Muscle layer of duodenum (tissue), 2 donors: Measurements from ENCODE around the gene TSG101.
A peak's percentile ranks its signal among the peaks of the same experiment; 100 is the strongest.

Experiments used
- H3K27ac ChIP-seq: one replicate; pipeline ENCODE4 v1.7.0; 2013; ENCODE audit warnings: mild to moderate bottlenecking, low read length
- H3K27me3 ChIP-seq: one replicate; pipeline ENCODE4 v1.7.0; 2013; ENCODE audit warnings: low read depth, mild to moderate bottlenecking, control low read depth, low read length
- H3K36me3 ChIP-seq, 2 donors: one replicate each; pipeline ENCODE4 v1.7.0; 2013; ENCODE audit warnings: low read length in 2 of 2, control low read depth in 1 of 2, mild to moderate bottlenecking in 1 of 2; ENCODE audit not compliant: insufficient read depth in 2 of 2, control insufficient read depth in 1 of 2
- H3K4me1 ChIP-seq, 2 donors: one replicate each; pipeline ENCODE4 v1.7.0; 2013; ENCODE audit warnings: low read length in 2 of 2, mild to moderate bottlenecking in 2 of 2, control low read depth in 1 of 2, moderate library complexity in 1 of 2; ENCODE audit not compliant: insufficient read depth in 2 of 2, control insufficient read depth in 1 of 2
- H3K4me3 ChIP-seq, 2 donors: one replicate each; pipeline ENCODE4 v1.7.0; 2013; ENCODE audit warnings: low read length in 2 of 2, low read depth in 1 of 2, mild to moderate bottlenecking in 1 of 2
- H3K9me3 ChIP-seq, 2 donors: one replicate each; pipeline ENCODE4 v1.7.0; 2013; ENCODE audit warnings: low read length in 2 of 2, control low read depth in 1 of 2, mild to moderate bottlenecking in 1 of 2; ENCODE audit not compliant: control insufficient read depth in 1 of 2
- donor health status: healthy.

Gene TSG101

GRCh38 chr11:18461909-18462308 is 64.8 kb downstream of the TSG101 start:
- no peaks in the 10 kb centered on the region for H3K36me3 ChIP-seq
- no peaks in the 10 kb centered on the region for H3K4me1 ChIP-seq
- no peaks in the 10 kb centered on the region for H3K27me3 ChIP-seq
- H3K27ac ChIP-seq, result no peak overlapping the region
- H3K4me3 ChIP-seq, result no peak overlapping the region
- no peaks in the 10 kb centered on the region for H3K9me3 ChIP-seq

DNA sequence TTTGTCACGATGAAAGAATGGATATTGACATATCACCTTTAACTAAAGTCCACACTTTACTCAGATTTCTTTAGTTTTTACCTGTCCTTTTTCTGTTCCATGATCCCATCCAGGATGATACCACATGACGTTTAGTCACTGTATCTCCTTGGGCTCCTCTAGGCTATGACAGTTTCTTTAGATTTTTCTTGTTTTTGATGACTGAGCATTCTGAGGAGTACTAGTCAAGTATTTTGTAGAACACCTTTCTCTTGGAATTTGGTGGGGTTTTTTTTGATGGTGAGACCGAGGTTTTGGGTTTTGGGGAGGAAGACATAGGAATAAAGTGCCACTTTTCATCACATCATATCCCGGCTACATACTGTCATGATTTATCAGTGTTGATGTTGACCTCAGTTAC is 67.1 kb downstream of the TSG101 start:
- H3K4me1 ChIP-seq, result no peaks in the 10 kb centered on the region
- no peak overlapping the region for H3K4me3 ChIP-seq
- no peak overlapping the region for H3K27ac ChIP-seq
- no peaks in the 10 kb centered on the region for H3K36me3 ChIP-seq
- no peaks in the 10 kb centered on the region for H3K9me3 ChIP-seq
- no peaks in the 10 kb centered on the region for H3K27me3 ChIP-seq

- no peaks in the 10 kb centered on the region for H3K4me1 ChIP-seq
- no peak overlapping the region for H3K4me3 ChIP-seq
- H3K9me3 ChIP-seq, result no peaks in the 10 kb centered on the region
- no peaks in the 10 kb centered on the region for H3K36me3 ChIP-seq
- H3K27ac ChIP-seq, result no peak overlapping the region
- no peaks in the 10 kb centered on the region for H3K27me3 ChIP-seq
These were observed 69.3 kb downstream of the TSG101 start for GRCh38 chr11:18457450-18457849.

DNA sequence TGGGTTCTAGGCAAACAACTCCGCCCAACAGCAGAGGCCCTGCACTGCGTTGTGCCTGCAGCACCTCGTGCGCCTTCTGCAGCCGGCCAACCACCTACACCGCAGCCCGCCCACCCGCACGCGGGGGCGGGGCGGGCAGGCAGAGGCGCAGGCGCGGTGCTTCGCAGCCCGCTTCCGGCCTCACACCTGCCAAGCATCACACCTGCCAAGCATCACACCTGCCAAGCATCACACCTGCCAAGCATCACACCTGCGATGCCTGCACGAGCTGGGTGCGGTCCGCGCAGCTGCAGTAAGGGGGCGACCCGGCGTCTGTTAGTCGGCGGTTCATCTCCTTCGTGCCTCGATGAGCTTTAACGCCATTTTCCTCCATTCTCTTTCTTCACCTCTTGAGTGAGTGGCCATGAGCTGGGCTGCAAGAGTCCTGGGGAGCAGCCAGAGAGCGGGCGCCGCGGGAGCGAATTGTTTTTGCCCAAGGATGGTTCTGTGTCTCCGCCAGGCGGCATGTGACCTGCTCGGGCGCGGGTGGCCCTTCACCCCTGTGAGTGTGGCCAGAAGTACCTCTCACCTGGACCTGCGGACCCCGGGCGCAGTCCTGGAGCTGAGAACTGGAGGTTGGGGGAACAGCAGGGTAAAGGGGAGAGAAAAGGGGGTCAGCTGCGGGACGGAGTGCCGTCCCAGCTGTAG is 70.9 kb downstream of the TSG101 start, which contains the start of gene LDHAL6A:
TSS of gene LDHAL6A (plus strand) at position 171 of the 687 bp plus-strand sequence. CDS start 825 bp downstream, outside the sequence.
- Histone ChIP-seq H3K27ac (no peak within 1 kb of the TSS), H3K4me1 (no peaks in the 10 kb centered on the region), H3K36me3 (no peaks in the 10 kb centered on the region), H3K4me3 (peak within 1 kb of the TSS in 1 of 2 donors; percentile 37), H3K9me3 (no peaks in the 10 kb centered on the region), H3K27me3 (no peaks in the 10 kb centered on the region)

DNA sequence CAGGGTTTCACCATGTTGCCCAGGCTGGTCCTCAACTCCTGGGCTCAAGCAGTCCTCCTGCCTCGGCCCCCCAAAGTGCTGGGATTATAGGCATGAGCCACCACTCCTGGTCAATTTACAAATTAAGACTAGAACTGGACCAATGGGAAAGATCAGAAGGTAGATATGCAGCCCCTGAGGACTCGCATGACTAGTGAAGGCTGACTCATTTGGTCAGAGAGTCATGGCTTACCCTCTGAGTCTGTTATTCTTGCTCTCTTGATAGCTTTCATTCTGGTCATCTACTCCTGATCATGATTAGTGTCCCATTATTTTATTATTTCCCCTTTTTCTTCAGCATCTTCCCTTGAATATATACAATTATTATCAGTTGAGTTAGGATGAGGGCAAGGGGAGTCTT is 73.8 kb downstream of the TSG101 start:
- Histone ChIP-seq H3K27me3 (no peaks in the 10 kb centered on the region), H3K9me3 (no peaks in the 10 kb centered on the region), H3K27ac (no peak overlapping the region), H3K36me3 (no peaks in the 10 kb centered on the region), H3K4me3 (no peak overlapping the region), H3K4me1 (no peaks in the 10 kb centered on the region)

DNA sequence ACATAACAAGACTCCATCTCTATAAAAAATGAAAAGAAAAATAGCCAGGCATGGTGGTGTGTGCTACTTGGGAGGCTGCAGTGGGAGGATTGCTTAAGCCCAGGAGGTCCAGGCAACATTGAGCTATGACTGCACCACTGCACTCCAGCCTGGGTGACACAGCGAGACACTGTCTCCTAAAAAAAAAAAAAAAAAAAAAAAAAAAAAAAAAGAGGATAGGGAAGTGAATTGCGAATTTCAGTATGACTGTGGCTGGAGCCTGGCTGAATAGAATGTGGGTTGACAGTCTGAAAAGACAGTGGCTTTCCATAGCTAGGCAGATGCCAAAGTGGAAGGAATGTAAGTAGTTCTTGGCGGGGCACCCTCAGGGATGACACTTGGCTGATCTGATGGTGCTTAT is 77.5 kb downstream of the TSG101 start:
- Histone ChIP-seq H3K4me3 (no peak overlapping the region), H3K27me3 (no peaks in the 10 kb centered on the region), H3K9me3 (no peaks in the 10 kb centered on the region), H3K36me3 (no peaks in the 10 kb centered on the region), H3K27ac (no peak overlapping the region), H3K4me1 (no peaks in the 10 kb centered on the region)

DNA sequence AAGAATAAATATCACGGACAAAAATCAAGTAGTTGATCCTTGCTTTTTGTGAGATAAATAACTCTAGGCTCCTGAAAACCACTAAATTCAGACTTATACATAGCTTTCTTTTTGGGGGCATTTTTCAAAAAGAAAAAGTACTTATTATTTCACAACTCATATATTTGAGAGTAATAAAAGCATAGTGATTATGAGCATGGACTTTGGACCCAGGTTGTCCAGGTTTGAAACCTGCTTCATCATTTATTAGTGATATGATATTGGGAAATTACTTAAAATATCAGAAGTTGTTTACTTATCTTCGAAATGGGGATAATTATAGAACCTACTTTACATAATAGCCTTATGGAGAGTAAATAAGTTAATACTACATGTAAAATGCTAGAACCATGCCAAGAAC is 88.1 kb downstream of the TSG101 start:
- H3K36me3 ChIP-seq, result no peaks in the 10 kb centered on the region
- H3K4me3 ChIP-seq, result no peak overlapping the region
- H3K27ac ChIP-seq, result no peak overlapping the region
- H3K9me3 ChIP-seq, result no peaks in the 10 kb centered on the region
- H3K27me3 ChIP-seq, result no peaks in the 10 kb centered on the region
- H3K4me1 ChIP-seq, result no peaks in the 10 kb centered on the region
